Thymus (tissue), 14 donors: Measurements from ENCODE around the gene TTC32. TPM values are rescaled to one million over a fixed set of nuclear protein-coding genes. Genes with fewer than 3 reads are reported as not detected.
A peak's percentile ranks its signal among the peaks of the same experiment; 100 is the strongest.

ENCODE experiments used
- DNase-seq, 9 donors: peaks; one replicate each; pipeline ENCODE4 v3.0.0-alpha.2; 2013; ENCODE audit warnings: low spot score in 9 of 9, low read depth in 6 of 9, missing footprints in 1 of 9
- H3K27ac ChIP-seq, 2 donors: one replicate each; pipeline ENCODE4 v1.5.1; 2013; ENCODE audit warnings: control low read depth in 1 of 2, low read depth in 1 of 2, low read length in 1 of 2, mild to moderate bottlenecking in 1 of 2, moderate library complexity in 1 of 2
- H3K27me3 ChIP-seq, 2 donors: one replicate each; pipeline ENCODE4 v1.5.1; 2013; ENCODE audit warnings: low read length in 1 of 2; ENCODE audit not compliant: control insufficient read depth in 2 of 2, insufficient read depth in 1 of 2
- H3K36me3 ChIP-seq, 2 donors: one replicate each; pipeline ENCODE4 v1.5.1; 2013; ENCODE audit warnings: low read length in 1 of 2, mild to moderate bottlenecking in 1 of 2, moderate library complexity in 1 of 2; ENCODE audit not compliant: control insufficient read depth in 2 of 2, insufficient read depth in 2 of 2
- H3K4me1 ChIP-seq, 2 donors: one replicate each; pipeline ENCODE4 v1.5.1; 2013; ENCODE audit warnings: low read length in 2 of 2; ENCODE audit not compliant: control insufficient read depth in 2 of 2, insufficient read depth in 2 of 2
- H3K4me3 ChIP-seq, 2 donors: one replicate each; pipeline ENCODE4 v1.5.1; 2013; ENCODE audit warnings: low read length in 2 of 2, control low read depth in 1 of 2, mild to moderate bottlenecking in 1 of 2
- H3K9me3 ChIP-seq, 2 donors: one replicate each; pipeline ENCODE4 v1.5.1; 2013; ENCODE audit warnings: low read length in 1 of 2, mild to moderate bottlenecking in 1 of 2; ENCODE audit not compliant: control insufficient read depth in 2 of 2, insufficient read depth in 1 of 2
- WGBS: extraction: QIAGEN DNeasy Blood & Tissue Kit; methylation state at CpG from one replicate; pipeline ENCODE4 v1.1.7; 2013; 5-methylcytosine and 5-hydroxymethylcytosine counted together
- long read RNA-seq, 10 donors: transcript quantifications; one replicate each; lab custom pipeline, GENCODE V29; 2026
- polyA plus RNA-seq: library from polyadenylated mRNA; stranded (reverse); fragments of 200-250 nt; gene quantifications from one replicate; pipeline ENCODE4 v1.2.3, GENCODE V29; 2013
- total RNA-seq: library from RNA; stranded (reverse); fragments of 120-200 nt; gene quantifications from one replicate; pipeline ENCODE4 v1.2.4, GENCODE V29; 2013
- donor health status: healthy.

Gene TTC32
- total RNA-seq (26.0 TPM), polyA plus RNA-seq (93.2 TPM)
- long read RNA-seq, donor 1: 0 reads
- long read RNA-seq, donor 2, transcript TTC32-204 (2 exons, 710 nt): major isoform, 11 of 28 reads
- long read RNA-seq, donor 2, transcript TTC32-201 (3 exons, 822 nt): minor isoform, 5 of 28 reads
- long read RNA-seq, donor 2, partial matches to known transcripts: 0 of 28 reads
- long read RNA-seq, donor 2, other reads (novel, unspliced or antisense): 12 of 28 reads
- long read RNA-seq, donor 3, transcript TTC32-201 (3 exons, 822 nt): minor isoform, 5 of 68 reads
- long read RNA-seq, donor 3, transcript TTC32-204 (2 exons, 710 nt): major isoform, 11 of 68 reads
- long read RNA-seq, donor 3, partial matches to known transcripts: 43 of 68 reads
- long read RNA-seq, donor 3, other reads (novel, unspliced or antisense): 9 of 68 reads
- long read RNA-seq, donor 4, partial matches to known transcripts: 0 of 9 reads
- long read RNA-seq, donor 4, other reads (novel, unspliced or antisense): 5 of 9 reads
- long read RNA-seq, donor 5, transcript TTC32-204 (2 exons, 710 nt): major isoform, 11 of 48 reads
- long read RNA-seq, donor 5, partial matches to known transcripts: 22 of 48 reads
- long read RNA-seq, donor 5, other reads (novel, unspliced or antisense): 11 of 48 reads
- long read RNA-seq, donor 6, transcript TTC32-204 (2 exons, 710 nt): major isoform, 5 of 29 reads
- long read RNA-seq, donor 6, partial matches to known transcripts: 15 of 29 reads
- long read RNA-seq, donor 6, other reads (novel, unspliced or antisense): 6 of 29 reads
- long read RNA-seq, donor 7, transcript TTC32-204 (2 exons, 710 nt): major isoform, 5 of 6 reads
- long read RNA-seq, donor 7, partial matches to known transcripts: 0 of 6 reads
- long read RNA-seq, donor 7, other reads (novel, unspliced or antisense): 0 of 6 reads
- long read RNA-seq, donor 8, partial matches to known transcripts: 0 of 3 reads
- long read RNA-seq, donor 8, other reads (novel, unspliced or antisense): 0 of 3 reads
- long read RNA-seq, donor 9, partial matches to known transcripts: 0 of 11 reads
- long read RNA-seq, donor 9, other reads (novel, unspliced or antisense): 5 of 11 reads
- long read RNA-seq, donor 10, transcript TTC32-201 (3 exons, 822 nt): major isoform, 5 of 6 reads
- long read RNA-seq, donor 10, partial matches to known transcripts: 0 of 6 reads
- long read RNA-seq, donor 10, other reads (novel, unspliced or antisense): 0 of 6 reads

- Histone ChIP-seq H3K27me3 (no peaks in the 10 kb centered on the region), H3K27ac (peak within 1 kb of the TSS; percentile 96 to 99), H3K36me3 (no peaks in the 10 kb centered on the region), H3K4me1 (peaks cover 0 to 16% of the 10 kb centered on the region in 2 donors), H3K9me3 (no peaks in the 10 kb centered on the region), H3K4me3 (peak within 1 kb of the TSS; percentile 75 to 87)
- WGBS: under 1% methylated on average over 65 of the region's 65 CpGs
- peak; percentile 94 to 98 (median 96) for DNase-seq
These were observed at the start of gene TTC32 for GRCh38 chr2:19901442-19902215. Gene TTC32, minus strand, starts transcription at chr2:19901983. Its CDS starts 129 bp downstream, at chr2:19901854.

GRCh38 chr2:19949071-19949470 lies 47.3 kb upstream of the TTC32 start:
- H3K4me1 ChIP-seq: no peaks in the 10 kb centered on the region
- no peak overlapping the region for H3K27ac ChIP-seq
- no peak overlapping the region for H3K4me3 ChIP-seq
- no peaks in the 10 kb centered on the region for H3K27me3 ChIP-seq
- H3K36me3 ChIP-seq: no peaks in the 10 kb centered on the region
- no peaks in the 10 kb centered on the region for H3K9me3 ChIP-seq
- no peak for DNase-seq

DNA sequence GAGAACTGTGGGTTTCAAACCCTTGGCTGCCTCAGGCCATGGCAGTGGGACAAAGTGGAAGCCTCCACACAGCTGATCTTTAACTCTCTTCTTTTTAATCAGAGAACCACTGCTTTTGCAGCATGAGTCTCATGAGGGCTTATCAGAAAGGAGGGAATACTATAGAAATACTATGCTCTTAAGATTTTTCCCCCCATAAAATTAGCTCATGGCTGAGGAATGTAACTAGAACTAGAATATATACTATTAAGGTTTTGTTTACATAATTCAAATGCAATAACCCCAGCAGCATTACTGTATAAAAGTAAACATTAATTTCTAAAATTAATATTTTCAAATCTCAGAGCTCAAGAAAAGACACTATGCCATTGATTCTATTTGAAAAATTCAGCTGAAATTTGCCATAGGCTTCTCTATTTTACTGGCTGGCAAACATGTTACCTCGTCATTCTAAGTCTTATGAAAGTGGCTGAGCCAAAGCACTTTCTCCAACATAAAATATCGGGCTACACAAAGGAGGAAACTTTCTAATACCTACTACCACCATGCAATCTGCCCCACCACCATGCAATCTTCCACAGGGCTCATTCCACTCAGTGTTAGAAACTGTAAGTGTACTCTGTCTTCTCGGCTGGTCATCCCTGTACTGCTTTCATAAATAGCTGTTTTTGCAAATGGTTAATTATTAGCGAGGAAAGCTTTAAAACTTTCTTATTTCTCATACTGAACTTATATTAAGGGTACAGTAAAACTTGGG lies 45.6 kb upstream of the TTC32 start:
- 97% methylated on average over 4 of the region's 4 CpGs for WGBS
- H3K27me3 ChIP-seq: no peaks in the 10 kb centered on the region
- H3K9me3 ChIP-seq: no peaks in the 10 kb centered on the region
- no peaks in the 10 kb centered on the region for H3K4me1 ChIP-seq
- H3K27ac ChIP-seq: no peak overlapping the region
- H3K36me3 ChIP-seq: no peaks in the 10 kb centered on the region
- H3K4me3 ChIP-seq: no peak overlapping the region
- DNase-seq: no peak

DNA sequence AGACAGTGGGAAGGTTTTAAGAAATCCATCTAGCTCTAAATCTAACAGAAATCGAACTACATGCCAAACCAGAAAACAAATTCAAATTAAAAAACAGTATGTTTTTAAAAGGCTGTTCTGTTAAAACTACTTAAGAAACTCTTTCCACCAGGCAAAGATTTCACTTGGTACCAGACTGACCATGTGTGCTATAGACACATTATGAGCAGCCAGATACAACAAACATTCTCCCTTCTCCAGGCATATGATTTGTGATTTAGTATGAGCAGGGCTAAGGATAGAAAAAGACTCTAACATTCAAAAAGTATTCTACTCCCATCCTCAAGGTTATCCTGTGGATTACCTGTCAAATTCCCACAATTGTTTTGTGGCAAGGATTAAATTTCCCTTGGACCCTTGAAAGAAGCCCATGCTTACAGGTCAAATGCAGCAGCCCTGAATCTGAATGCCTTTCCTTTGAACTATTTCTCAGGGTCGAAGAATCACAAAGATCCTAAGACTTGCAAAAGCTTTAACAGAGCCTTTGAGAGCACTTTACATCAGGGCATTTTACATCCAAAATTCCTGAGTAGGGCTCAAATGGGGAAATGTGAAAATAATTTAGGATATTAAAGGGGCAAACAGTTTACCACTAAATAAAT lies 42.5 kb upstream of the TTC32 start:
- Histone ChIP-seq H3K9me3 (no peaks in the 10 kb centered on the region), H3K36me3 (no peaks in the 10 kb centered on the region), H3K4me3 (no peak overlapping the region), H3K27me3 (no peaks in the 10 kb centered on the region), H3K27ac (no peak overlapping the region), H3K4me1 (no peaks in the 10 kb centered on the region)
- WGBS: 93% methylated on average over 2 of the region's 2 CpGs
- no peak for DNase-seq

DNA sequence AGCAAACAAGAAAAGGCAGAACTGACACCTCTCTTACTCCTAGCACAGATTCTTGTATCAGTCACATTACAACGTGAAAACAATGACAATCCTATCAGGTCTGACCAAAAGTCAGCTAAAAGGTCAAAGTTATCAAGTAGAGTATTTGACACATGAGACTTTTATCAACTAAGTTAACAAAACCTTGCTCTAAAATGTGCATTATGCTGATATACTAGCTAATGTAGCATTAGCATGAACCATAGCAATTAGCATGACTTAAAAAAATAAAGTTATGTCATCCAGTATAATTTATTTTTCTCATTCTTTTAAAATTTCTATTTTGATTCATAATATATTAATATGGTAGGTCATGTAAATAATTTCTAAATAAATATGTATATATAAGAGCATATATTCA lies 41.4 kb upstream of the TTC32 start:
- Histone ChIP-seq H3K27ac (no peak overlapping the region), H3K4me3 (no peak overlapping the region), H3K27me3 (no peaks in the 10 kb centered on the region), H3K36me3 (peaks cover 0 to under 1% of the 10 kb centered on the region in 2 donors), H3K4me1 (no peaks in the 10 kb centered on the region), H3K9me3 (no peaks in the 10 kb centered on the region)
- 97% methylated on average over 1 of the region's 1 CpG for WGBS
- no peak for DNase-seq

GRCh38 chr2:19942199-19942598 lies 40.4 kb upstream of the TTC32 start:
- no peaks in the 10 kb centered on the region for H3K9me3 ChIP-seq

GRCh38 chr2:19937004-19937403 lies 35.2 kb upstream of the TTC32 start:
- Histone ChIP-seq H3K36me3 (peaks cover 5 to 14% of the 10 kb centered on the region in 2 donors), H3K9me3 (no peaks in the 10 kb centered on the region), H3K27me3 (no peaks in the 10 kb centered on the region), H3K27ac (no peak overlapping the region), H3K4me1 (no peaks in the 10 kb centered on the region), H3K4me3 (no peak overlapping the region)
- no peak for DNase-seq
- 97% methylated on average over 4 of the region's 4 CpGs for WGBS

More at GRCh38 chr2:19942199-19942598, 40.4 kb upstream of the TTC32 start:
- no peak for DNase-seq
- H3K4me1 ChIP-seq: no peaks in the 10 kb centered on the region
- peaks cover 3 to 5% of the 10 kb centered on the region in 2 donors for H3K36me3 ChIP-seq
- no peak overlapping the region for H3K27ac ChIP-seq
- no peaks in the 10 kb centered on the region for H3K27me3 ChIP-seq
- no peak overlapping the region for H3K4me3 ChIP-seq
